Medulla oblongata (tissue), 1 donor: Measurements from ENCODE around the gene HS6ST2.
"Not testable (repeated sequence)": the region's sequence is repeated elsewhere in the genome, so short reads cannot be mapped to it uniquely, and the experiment has no call there.

Source experiments
- DNase-seq: peaks from one replicate; pipeline ENCODE4 v3.0.0-alpha.2; 2015; ENCODE audit errors: extremely low spot score

HS6ST2 gene

GRCh38 chrX:132940727-132941327, 17.6 kb downstream of the HS6ST2 start:
- DNase-seq: no peak

DNA sequence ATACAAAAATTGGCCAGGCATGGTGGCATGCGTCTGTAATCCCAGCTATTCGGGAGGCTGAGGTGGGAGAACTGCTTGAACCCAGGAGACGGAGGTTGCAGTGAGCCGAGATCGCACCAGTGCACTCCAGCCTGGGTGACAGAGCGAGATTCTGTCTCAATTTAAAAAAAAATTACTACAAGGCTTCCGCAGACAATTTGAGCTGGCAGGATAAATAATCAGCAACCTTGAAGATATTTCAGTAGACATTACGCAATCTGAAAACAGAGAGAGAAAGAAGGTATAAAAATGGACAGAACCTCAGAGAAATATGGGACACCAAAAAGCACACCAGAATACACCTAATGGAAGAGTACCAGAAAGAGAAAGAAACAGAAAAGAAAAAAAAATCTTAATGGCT, 25.3 kb downstream of the HS6ST2 start:
- no peak for DNase-seq

DNA sequence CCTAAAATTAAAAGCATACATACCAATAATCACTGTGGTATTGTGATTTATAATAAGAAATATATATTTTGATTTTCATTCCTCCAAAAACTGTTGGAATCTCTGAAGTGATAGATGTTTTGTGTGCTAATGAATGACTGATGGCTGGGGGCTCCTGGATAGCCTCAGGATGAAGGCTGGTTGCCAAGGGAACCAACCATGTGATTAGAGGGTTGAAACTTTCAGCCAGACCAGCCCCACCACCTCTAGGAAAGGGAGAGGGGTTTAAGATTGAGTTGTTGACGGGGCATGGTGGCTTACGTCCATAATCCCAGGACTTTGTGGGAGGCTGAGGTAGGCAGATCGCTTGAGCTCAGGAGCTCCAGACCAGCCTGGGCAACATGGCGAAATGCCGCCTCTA, 34.0 kb downstream of the HS6ST2 start:
- DNase-seq: no peak

GRCh38 chrX:132918523-132918922, 39.9 kb downstream of the HS6ST2 start:
- no peak for DNase-seq

DNA sequence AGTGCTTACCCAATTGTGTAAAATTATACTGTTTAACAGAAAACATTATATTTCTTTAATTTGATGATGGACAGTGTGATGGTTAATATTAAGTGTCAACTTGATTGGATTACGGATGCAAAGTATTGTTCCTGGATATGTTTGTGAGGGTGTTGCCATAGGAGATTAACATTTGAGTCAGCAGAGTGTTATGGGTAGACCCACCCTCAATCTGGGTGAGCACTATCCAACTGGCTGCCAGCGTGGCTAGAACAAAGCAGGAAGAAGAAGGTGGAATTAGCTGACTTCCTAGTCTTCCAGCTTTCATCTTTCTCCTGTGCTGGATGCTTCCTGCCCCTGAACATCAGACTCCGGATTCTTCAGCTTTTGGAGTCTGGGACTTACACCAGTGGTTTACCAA, 42.1 kb downstream of the HS6ST2 start:
- no peak for DNase-seq

- DNase-seq: no peak
These were observed 48.8 kb downstream of the HS6ST2 start for GRCh38 chrX:132909643-132910042.

- DNase-seq: no peak
These were observed 49.5 kb downstream of the HS6ST2 start for GRCh38 chrX:132908891-132909290.

- no peak for DNase-seq
These were observed 57.7 kb downstream of the HS6ST2 start for GRCh38 chrX:132900633-132901293.

DNA sequence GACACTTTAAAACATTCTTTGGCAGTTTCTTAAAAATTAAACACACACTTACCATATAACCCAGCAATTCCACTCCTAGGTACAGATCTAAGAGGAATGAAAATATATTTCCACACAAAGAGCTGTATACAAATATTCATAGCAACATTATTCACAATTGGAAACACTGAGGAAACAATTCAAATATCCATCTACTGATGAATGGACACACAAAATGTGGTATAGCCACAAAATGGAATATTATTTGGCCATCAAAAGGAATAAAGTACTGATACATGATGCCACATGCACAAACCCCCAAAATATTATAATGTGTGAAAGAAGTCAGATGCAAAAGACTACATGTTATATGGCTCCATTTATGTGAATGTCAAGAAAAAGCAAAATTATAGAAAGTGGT, 70.9 kb downstream of the HS6ST2 start:
- DNase-seq: no peak

DNA sequence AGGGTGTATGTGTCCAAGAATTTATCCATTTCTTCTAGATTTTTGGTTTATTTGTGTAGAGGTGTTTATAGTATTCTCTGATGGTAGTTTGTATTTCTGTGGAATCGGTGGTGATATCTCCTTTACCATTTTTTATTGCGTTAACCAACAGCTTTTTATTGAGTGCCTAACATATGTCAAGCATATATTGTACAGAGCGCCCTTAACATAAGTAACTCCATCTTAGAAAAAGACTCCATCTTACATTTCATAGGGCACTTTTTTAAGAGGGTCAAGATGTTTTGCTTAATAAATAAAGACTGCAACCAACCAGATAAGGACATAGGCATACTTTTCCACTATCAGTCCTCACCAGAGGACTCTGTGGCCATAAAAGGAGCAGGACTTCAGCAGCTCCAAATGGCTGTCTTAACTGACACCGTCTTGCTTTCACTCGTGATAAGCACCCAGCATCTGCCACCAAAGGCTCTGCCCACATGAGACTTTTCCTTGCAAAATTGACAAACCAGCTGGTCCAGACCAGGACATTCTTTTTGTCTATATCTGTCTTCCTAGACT, 75.0 kb downstream of the HS6ST2 start:
- DNase-seq: no peak

DNA sequence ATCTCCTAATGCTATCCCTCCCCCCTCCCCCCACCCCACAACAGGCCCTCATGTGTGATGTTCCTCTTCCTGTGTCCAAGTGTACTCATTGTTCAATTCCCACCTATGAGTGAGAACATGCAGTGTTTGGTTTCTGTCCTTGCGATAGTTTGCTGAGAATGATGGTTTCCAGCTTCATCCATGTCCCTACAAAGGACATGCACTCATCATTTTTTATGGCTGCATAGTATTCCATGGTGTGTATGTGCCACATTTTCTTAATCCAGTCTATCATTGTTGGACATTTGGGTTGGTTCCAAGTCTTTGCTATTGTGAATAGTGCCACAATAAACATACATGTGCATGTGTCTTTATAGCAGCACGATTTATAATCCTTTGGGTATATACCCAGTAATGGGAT, 77.7 kb downstream of the HS6ST2 start:
- DNase-seq: not testable (repeated sequence)

- no peak for DNase-seq
These were observed 80.4 kb downstream of the HS6ST2 start for GRCh38 chrX:132877954-132878536.

DNA sequence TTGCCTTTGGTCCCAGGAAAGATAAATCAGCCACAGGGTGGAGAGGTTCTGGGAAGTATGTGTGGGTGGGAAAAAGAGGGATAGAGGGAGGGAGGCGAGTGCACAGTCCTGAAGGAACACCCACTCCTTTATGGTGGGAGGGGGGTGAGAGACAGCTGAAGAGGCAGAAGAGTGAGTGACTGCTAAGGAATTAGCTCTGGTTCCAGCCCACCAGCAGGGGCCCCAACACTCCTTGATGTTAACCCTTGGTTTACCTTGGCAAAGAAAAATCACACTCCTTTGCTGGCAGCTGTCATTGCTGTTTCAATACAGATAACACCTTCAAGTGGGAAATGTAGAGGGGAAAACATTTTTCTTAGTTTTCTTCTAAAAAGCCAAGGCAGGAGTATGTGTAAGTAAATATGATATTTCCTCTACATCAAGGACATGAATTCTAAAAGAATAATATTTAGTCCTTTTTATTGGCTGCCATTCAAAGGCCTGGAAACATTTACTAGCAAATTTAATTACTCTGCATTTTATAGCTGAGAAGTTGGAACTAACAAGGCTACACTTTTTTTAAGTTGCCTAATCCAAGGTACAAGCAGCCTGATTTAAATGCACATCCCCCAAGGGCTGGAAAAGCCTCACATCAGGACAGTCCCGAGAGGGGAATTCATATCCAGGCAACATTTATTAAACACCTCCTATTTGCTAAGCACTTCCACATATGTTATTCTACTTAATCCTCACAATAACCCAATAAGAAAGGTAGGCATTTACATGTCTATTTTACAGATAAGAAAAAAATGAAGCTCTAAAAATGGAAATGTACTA, 81.7 kb downstream of the HS6ST2 start:
- no peak for DNase-seq

- DNase-seq: no peak
These were observed 82.5 kb downstream of the HS6ST2 start for GRCh38 chrX:132875650-132876522.

DNA sequence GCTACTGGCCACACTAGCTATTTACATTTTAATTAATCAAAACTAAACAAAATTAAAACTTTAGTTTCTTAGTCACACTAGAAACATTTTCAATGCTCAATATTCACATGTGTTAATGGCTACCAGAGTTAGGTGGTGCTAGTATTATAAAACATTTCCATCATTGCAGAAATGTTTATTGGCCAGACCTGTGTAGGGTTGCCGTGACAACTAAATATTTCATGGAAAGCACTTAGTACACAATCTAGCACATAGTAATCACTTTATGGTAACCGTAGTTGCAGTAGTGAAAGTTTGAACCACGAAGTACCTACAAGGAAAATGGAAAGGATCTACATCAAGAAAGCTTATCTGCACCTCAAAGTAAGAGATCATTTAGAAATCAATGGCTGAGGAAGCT, 95.9 kb downstream of the HS6ST2 start:
- DNase-seq: no peak

DNA sequence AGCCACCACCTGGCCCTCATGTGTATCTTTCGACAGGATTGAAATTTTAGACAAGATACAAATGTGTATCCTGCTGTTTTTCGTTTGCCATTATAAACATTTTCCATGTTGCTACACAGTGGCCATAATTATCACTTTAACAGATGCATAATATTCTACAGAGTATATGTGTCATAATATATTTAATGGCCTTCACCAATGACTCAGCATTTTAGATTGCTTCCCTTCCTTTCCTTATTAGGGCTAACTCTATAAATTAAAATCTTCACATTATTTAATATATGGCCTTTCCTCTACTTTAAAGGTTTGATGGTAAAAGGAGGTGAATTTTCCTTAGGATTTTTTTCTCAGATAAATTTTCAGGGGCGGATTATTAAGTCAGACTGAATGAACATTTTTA, 97.4 kb downstream of the HS6ST2 start:
- DNase-seq: no peak

DNA sequence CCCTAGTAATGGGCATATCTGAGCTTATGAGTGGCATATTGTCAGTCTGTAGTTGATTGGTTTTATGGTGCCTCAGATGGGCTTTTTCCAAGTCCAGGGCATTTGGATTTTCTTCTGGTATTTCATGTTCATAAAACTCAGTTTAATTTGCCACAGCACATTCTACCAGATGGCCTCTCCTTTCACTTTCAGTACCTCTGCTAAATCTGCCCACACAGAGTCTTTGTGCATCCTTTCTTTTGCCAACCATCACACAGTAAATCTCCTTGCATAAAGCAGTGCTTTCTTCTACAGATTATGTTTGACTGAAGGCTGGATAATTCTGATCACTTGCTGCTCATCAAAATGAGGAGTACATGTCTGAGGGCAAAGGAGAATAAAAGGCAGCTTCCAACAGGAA, 98.2 kb downstream of the HS6ST2 start:
- no peak for DNase-seq

DNA sequence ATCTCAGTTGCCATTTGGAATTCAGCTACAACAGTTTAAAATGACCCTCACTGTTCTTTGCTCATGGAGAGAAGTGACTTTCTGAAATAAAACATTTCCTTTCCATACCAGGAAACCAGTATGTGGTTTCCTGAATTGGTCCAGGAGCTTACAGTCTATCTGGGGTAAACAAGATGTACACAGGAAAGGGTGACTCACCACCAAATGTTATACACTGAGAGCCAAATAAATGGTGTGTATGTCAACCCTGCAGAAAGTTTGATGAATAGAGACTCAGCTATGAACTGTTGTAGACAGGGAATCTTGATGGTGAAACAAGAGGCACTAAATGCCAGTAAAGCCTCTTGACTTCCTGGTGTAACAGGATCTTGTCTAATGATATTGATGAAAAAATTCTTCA, 100.4 kb downstream of the HS6ST2 start:
- DNase-seq: no peak

- no peak for DNase-seq
These were observed 102.6 kb downstream of the HS6ST2 start for GRCh38 chrX:132855780-132856341.

DNA sequence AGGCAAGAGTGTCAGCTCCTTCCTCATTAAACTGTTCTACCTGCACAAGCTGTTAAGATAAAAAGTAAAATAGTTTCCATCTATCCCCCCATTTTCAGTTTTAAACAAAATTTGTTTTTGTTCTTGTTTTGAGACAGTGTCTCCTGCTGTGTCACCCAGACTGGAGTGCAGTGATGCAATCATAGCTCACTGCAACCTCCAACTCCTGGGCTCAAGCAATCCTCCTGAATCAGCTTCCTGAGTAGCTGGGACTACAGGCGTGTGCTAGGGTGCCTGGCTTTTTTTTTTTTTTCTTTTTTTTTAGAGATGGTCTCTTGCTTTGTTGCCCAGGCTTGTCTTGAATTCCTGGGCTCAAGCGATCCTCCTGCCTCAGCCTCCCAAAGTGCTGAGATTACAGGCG, 105.4 kb downstream of the HS6ST2 start:
- no peak for DNase-seq
